NT2/D1 (cell line): Measurements from ENCODE around the gene SLC47A1.

ENCODE experiments used
- DNase-seq: peaks from one replicate; pipeline ENCODE4 v3.0.0-alpha.2; 2011; ENCODE audit warnings: low read depth, low spot score
- H3K27me3 ChIP-seq: 2 replicates; pipeline ENCODE4 v1.6.0; 2011; ENCODE audit warnings: mild to moderate bottlenecking; ENCODE audit not compliant: insufficient read length, insufficient read depth
- H3K36me3 ChIP-seq: 2 replicates; pipeline ENCODE4 v1.6.1; 2011; ENCODE audit warnings: mild to moderate bottlenecking, low read length, mixed read lengths; ENCODE audit not compliant: insufficient read depth, insufficient read length
- H3K4me1 ChIP-seq: 2 replicates; pipeline ENCODE4 v1.5.1; 2011; ENCODE audit not compliant: insufficient read depth, insufficient read length
- H3K4me3 ChIP-seq: 2 replicates; pipeline ENCODE4 v1.5.1; 2011; ENCODE audit warnings: low read depth; ENCODE audit not compliant: insufficient read length
- H3K9ac ChIP-seq: 2 replicates; pipeline ENCODE4 v1.6.0; 2011; ENCODE audit warnings: low read depth; ENCODE audit not compliant: insufficient read length
- H3K9me3 ChIP-seq: 2 replicates; pipeline ENCODE4 v1.5.1; 2011; ENCODE audit warnings: mild to moderate bottlenecking, low read length; ENCODE audit not compliant: insufficient read depth
- SUZ12 ChIP-seq: IDR thresholded peaks from 2 replicates; pipeline ENCODE4 v1.6.1; 2011; ENCODE audit not compliant: insufficient read length, insufficient read depth; ENCODE audit errors: extremely low read depth
- YY1 ChIP-seq: IDR thresholded peaks from 2 replicates; pipeline ENCODE4 v1.6.1; 2011; ENCODE audit not compliant: insufficient read length, insufficient read depth
- ZNF274 ChIP-seq: IDR thresholded peaks from 2 replicates; pipeline ENCODE4 v1.6.1; 2011; ENCODE audit warnings: mild to moderate bottlenecking, low read depth, low read length

SLC47A1 gene

DNA sequence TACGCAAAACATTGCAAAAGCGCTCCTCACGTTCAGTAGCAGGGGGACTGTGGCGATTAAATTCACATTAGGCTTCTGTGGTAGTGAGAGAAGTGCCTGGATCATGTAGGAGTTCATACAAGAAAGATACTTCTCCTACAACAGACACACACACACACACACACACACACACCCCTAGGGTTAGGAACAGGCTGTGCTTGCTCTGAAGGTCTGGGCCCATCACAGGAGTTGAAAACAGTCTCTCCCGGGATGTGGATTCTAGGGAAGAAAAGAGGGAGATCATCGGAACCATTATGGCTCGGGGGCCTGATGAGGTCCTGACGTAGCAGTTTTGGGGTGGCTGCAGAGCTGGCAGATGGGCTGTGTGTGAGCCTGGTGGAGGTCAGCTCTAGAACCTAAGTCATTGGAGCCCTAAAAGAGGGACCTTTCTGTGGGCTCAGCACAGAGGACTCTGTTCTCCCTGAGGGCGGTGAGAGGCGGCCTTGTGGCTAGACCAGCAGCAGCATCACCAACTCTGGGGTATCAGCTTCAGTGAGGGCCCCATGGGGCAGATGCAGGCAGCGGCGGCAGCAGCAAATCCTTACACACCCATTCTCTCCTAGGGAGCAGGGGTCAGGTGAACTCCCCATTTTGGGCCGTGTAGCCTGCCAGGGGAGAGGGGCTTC lies 7.2 kb downstream of the SLC47A1 start:
- TF ChIP-seq ZNF274 (no peak), YY1 (no peak), SUZ12 (no peak)
- H3K27me3 ChIP-seq: no peaks in the 10 kb centered on the region

GRCh38 chr17:19541445-19541844 lies 7.8 kb downstream of the SLC47A1 start:
- DNase-seq: no peak
- H3K4me3 ChIP-seq: no peak overlapping the region
- H3K4me1 ChIP-seq: peaks cover 3% of the 10 kb centered on the region
- no peak overlapping the region for H3K9ac ChIP-seq
- H3K36me3 ChIP-seq: no peaks in the 10 kb centered on the region
- H3K9me3 ChIP-seq: no peaks in the 10 kb centered on the region
- no peaks in the 10 kb centered on the region for H3K27me3 ChIP-seq
- TF ChIP-seq ZNF274: no peak

More for the DNA sequence above, 7.2 kb downstream of the SLC47A1 start:
- Histone ChIP-seq H3K9me3 (no peaks in the 10 kb centered on the region), H3K36me3 (no peaks in the 10 kb centered on the region), H3K9ac (no peak overlapping the region), H3K4me3 (no peak overlapping the region), H3K4me1 (peaks cover 3% of the 10 kb centered on the region)
- DNase-seq: no peak

GRCh38 chr17:19542247-19542646 lies 8.6 kb downstream of the SLC47A1 start:
- no peaks in the 10 kb centered on the region for H3K36me3 ChIP-seq
- H3K9me3 ChIP-seq: no peaks in the 10 kb centered on the region
- peaks cover 2% of the 10 kb centered on the region for H3K4me1 ChIP-seq
- H3K4me3 ChIP-seq: no peak overlapping the region
- no peak for TF ChIP-seq SUZ12
- no peak for TF ChIP-seq YY1
- no peak for TF ChIP-seq ZNF274
- no peak for DNase-seq
- H3K9ac ChIP-seq: no peak overlapping the region
- H3K27me3 ChIP-seq: no peaks in the 10 kb centered on the region

DNA sequence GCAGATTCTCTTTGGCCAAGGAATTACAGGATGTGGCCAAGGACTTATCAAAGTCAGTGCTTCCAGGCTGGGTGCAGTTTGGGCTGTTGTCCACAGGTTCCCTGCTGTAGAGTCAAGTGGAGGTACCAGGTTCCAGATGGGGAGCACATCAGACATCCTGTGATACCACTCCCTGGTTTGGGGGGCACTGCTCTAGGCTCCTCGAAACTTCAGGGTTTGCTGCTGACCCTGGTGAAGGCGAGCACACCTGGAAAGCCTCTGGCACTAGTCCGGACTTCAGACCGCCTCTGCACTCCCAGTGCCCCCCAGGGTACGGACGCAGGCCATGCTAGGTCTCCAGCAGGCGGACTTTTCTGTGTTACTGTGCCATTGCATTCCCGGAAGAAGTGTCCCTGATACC lies 10.7 kb downstream of the SLC47A1 start:
- Histone ChIP-seq H3K36me3 (no peaks in the 10 kb centered on the region), H3K27me3 (no peaks in the 10 kb centered on the region), H3K9ac (no peak overlapping the region), H3K4me3 (no peak overlapping the region), H3K9me3 (no peaks in the 10 kb centered on the region), H3K4me1 (peaks cover 3% of the 10 kb centered on the region)
- no peak for TF ChIP-seq ZNF274
- no peak for DNase-seq

GRCh38 chr17:19546289-19547065 lies 12.8 kb downstream of the SLC47A1 start:
- DNase-seq: no peak
- no peaks in the 10 kb centered on the region for H3K36me3 ChIP-seq
- no peaks in the 10 kb centered on the region for H3K9me3 ChIP-seq
- no peaks in the 10 kb centered on the region for H3K27me3 ChIP-seq
- no peak for TF ChIP-seq SUZ12
- no peak for TF ChIP-seq YY1
- TF ChIP-seq ZNF274: no peak
- H3K4me1 ChIP-seq: peaks cover 7% of the 10 kb centered on the region
- H3K4me3 ChIP-seq: no peak overlapping the region
- H3K9ac ChIP-seq: no peak overlapping the region

- Histone ChIP-seq H3K4me1 (peaks cover 7% of the 10 kb centered on the region), H3K36me3 (no peaks in the 10 kb centered on the region), H3K9me3 (no peaks in the 10 kb centered on the region), H3K4me3 (no peak overlapping the region), H3K27me3 (no peaks in the 10 kb centered on the region), H3K9ac (no peak overlapping the region)
- DNase-seq: no peak
- TF ChIP-seq ZNF274 (no peak), SUZ12 (no peak)
These were observed 16.3 kb downstream of the SLC47A1 start for GRCh38 chr17:19549746-19550623.

GRCh38 chr17:19551165-19551564 lies 17.5 kb downstream of the SLC47A1 start:
- TF ChIP-seq ZNF274 (no peak), SUZ12 (no peak), YY1 (no peak)
- H3K36me3 ChIP-seq: no peaks in the 10 kb centered on the region
- H3K9me3 ChIP-seq: no peaks in the 10 kb centered on the region
- DNase-seq: no peak
- H3K9ac ChIP-seq: no peak overlapping the region
- peaks cover 7% of the 10 kb centered on the region for H3K4me1 ChIP-seq
- no peaks in the 10 kb centered on the region for H3K27me3 ChIP-seq
- H3K4me3 ChIP-seq: no peak overlapping the region
